ENCODE data around the gene YARS2.

Gene YARS2

DNA sequence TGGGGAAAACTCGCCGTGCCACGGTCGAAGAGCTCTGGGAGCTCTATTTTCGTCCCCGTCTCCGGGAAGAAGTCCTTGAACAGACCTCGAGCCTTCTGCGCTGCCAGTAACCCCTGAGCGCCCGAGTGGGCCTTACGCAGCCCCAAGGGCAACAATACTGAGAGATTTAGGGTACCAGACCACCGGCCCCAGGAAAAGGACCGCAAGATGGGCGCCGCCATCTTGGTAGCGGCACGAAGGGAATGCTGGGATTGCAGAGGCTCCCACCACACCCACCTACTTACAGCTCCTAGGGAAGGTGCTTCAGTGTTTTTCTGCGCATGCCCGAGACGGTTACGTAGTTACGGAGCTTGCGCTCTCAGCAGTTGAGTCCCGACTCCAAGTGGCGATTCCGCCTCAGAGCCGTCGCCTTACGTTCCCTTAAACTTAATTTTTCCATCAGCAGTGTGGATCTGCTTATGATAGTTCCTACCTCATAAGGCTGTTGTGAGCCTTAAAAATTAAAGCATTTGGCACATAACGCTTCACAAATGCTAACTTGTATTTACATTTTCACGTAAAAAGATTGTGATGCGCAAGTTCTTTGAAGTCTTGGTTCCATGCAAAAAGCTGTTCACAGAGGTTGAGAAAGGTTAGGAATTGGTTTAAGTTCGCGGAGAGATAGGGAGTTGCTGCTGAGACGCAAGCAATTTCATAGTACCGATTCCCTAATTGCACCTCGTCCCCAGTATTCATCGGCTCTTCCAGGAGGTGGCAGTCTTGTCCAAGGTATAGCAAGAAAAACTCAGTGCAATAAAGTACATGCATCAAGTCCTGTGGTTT lies at the start of gene YARS2:
Gene YARS2, minus strand, starts transcription at position 244 of the 822 bp plus-strand sequence. Its CDS starts 23 bp downstream, at position 221.
- peak; percentile 97 for DNase-seq

DNA sequence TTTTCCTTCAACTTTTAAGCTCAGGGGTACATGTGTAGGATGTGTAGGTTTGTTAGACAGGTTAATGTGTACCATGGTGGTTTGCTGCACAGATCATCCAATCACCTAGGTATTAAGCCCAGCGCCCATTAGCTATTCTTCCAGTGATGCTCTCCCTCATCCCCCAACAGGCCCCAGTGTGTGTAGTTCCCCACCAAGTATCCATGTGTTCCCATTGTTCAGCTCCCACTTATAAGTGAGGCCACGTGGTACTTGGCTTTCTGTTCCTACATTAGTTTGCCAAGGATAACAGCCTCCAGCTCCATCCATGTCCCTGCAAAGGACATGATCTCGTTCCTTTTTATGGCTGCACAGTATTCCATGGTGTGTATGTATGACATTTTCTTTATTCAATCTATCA lies 48.6 kb upstream of the YARS2 start:
- no peak for DNase-seq

DNA sequence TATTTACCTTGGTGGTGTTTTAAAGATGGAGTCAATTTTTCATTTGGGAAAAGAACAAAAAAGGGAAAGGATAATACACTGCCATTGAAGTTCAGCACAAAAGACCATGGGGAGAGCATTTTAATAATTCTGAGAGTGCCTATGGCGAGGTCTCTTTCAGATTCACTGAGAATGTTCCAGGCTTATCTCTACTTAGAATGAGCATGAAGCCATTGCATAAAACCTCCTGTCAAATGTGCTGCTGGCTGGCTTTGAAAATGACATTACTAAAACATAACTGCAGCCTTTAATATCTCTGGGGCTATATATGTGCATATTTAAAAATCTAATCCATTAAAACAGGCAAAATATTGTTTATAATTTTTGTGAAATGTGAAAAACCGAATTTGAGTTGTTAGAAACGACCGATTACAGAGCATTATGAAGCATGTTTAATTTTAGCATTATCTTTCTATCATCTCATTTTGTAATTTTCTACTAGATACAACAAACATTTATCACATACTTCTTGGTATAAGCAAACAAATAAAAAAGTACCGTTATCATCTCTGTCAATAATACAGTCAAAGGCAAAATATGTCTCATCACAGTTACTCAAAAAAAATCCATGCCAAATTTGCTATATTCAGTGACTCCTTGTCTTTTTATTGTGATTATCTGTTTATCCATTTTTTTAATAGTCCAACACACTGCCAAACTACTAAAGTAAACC lies 45.7 kb upstream of the YARS2 start:
- no peak for DNase-seq

DNA sequence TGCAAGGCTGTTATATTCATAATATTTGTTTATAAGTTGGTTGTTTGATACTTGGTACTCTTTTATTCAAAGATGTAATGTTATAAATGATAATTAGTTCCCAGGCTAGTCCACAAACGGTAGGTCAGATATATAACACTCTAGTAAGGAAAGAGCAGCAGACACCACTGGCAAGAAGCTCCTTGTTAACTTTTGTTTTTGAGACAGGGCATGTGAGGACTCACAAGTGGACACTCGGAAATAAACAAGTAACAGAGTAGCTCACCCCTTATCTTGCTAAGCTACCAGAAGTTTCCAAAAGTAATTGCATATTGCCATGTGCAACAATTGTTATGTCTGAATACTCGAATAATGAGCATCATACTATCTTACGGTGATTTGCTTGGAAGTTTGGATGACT lies 38.6 kb upstream of the YARS2 start:
- no peak for DNase-seq

DNA sequence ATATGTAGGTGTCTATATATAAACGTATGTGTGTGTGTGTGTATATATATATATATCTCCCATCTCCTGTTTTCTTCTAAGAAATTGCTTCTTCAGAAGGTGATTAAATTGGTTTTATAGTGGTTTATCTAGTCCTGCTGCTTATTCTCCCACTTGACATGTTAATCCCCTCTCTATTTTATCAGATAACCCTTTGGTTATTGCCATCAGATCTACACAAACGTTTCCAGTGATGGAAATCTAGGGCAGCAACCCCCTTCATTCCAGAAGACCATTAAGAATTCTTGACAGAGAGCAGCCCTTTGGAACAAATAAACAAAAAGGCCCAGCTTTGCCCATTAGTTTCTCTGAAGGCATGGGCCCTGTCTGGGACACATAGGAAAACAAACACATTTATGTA lies 34.2 kb upstream of the YARS2 start:
- DNase-seq, result no peak

DNA sequence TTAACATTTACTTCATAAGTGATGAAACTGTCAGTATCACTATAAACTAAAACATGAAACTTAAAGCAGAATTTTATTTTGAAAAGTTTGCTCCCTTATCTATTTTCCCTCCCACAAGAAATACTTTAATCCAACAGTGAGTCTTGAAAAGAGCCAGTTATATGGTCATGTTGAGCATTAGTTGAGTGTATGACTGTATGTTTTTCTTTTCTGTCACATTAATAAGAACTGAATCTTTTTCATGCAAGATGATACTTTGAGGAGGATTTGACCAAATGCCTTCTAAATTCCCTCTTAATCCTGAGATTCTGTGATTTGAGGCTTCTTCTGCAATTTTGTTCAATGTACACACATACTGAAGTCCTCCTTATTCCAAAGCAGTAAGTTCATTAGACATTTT lies 33.7 kb upstream of the YARS2 start:
- no peak for DNase-seq

DNA sequence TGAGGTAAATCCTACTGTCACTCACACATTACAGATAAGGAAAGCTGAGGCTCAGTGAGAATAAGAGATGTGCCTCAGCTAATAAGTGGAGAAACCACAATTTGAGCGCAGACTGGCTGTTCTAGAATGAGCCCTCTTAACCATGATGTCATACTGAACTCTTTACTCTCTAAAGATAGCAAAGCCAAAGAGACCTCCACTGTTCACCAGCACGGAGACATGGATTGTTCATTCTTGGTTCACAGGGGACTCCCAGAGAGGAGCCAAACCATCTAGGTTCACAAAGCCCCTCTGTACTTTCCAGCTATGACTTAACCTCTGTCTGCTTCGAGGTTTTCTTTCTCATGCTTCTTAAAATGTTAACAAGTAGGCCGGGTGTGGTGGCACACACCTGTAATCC lies 32.7 kb upstream of the YARS2 start:
- no peak for DNase-seq

DNA sequence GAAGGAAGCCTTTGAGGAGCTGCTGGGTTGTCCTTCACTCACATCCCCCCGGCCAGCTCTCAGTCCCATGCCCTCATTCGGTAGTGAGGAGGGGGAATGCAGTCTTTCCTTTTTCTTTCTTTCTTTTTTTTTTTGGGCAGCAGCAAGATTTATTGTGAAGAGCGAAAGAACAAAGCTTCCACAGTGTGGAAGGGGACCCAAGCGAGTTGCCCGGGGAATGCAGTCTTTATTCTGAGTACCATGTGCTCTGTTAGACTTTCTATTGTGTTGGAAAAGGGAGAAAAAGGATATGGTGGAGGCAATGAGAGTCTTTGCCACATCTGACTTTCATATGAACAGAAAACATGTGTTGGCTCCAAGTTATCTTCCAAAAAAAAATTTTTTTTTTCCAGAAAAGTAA lies 29.9 kb upstream of the YARS2 start:
- DNase-seq, result no peak

DNA sequence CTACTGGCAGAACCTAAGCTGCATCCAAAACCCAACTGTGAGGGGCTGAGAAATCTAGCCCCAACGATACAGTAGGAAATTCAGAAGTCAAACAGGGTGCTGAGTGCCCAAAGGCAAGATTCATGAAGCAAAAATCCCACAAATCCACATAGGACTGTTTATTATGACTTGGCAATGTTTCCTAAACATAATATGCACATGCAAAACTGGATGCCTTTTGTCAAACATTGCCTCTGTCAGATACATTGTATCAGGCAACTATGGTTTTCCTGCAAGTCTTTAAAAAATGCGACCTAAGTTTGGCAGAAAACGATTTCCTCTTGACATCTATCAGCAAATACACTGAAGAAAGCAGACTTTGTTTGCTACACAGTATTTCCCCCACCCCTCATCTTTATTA lies 27.3 kb upstream of the YARS2 start:
- DNase-seq, result no peak

DNA sequence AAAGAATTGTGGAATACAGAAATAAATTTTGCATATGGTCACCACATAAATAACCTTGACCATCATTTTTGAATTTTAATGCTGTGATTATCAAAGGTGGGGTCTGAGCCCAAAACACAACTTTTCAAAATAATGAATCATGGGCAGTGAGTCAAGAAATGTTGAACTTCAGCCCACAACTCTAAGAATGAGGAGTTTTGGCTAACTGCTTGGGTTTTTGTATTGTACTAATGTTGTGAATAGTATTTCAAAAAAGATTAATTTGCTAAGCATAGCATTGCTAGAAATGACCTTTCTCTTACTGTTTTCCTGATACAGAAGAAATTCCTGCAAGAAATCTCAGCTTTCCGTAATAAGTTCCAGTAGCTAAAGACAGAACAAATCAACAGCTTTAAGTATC lies 24.4 kb upstream of the YARS2 start:
- DNase-seq, result no peak

DNA sequence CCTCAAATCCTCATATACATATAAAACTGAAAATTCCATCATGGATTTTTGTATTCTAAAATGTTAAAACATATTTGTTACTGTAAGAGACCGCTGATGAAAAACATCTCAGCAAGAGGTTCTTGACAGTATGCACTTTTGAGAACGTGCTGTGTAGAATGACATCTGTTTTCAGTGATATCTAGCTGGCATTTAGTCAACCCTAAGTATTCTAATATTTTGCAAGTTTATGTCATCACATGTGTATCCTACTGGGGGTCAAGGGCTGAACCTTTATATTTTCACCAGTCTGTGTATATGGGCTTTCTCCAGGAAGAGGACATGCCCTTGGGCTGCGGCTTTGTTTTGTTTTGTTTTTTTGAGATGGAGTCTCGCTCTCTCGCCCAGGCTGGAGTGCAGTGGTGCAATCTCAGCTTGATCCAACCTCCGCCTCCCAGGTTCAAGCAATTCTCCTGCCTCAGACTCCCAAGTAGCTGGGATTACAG lies 22.0 kb upstream of the YARS2 start:
- DNase-seq, result no peak

DNA sequence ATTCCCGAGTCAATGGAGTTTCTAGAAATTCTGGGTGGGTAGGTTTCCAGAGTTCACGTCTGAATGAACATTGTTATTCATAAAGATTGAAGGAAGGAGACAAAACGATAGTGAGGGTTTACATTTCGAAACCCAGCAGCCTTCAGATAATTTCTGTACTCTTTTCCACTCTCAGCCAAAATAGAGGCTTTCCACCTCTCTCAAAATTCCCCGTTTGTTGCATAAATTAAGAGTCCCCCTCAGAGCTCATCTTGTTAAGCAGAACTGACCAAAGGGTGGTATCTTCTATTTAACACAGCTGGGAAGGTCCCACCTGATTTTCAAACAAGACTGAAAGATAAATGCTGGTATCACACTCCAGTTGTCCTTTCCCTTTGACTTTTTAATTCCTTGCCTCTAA lies 21.5 kb upstream of the YARS2 start:
- no peak for DNase-seq

DNA sequence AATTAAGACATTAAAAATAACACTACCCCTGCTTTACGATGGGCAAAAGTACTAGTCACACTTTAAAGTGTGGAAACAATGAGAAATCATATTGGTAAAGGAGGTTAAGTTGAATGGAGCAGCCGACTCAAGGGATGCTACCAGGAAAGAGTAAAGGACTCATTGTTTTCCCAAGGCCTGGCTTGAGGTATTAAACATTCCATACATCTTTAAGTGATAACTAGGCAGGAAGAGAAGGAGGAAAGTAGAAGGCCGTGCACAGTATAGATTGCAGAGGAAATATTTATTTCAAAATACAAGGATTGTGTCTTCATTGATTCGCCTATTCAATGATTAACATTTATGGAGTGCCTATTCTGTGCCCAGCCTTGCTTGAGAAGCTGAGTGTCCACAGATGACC lies 20.6 kb upstream of the YARS2 start:
- DNase-seq, result no peak

DNA sequence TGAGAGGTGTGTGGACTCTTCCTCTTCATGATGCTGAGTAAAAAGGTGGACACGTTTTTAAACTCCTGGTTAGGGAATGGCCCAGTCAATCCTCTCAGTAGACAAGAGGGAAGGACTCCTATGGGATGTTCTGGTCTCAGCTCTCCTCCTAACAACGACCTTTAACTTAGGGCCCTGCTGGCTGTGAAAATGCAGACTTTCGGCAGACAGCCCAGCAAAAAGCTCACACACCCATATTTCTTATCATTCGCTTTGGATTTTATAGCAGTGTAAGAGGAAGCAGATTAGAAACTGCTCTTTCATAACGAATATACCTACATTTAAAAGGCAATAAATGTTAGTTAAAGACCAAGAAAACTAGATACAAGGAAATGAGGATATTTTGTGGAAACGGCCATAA lies 18.0 kb upstream of the YARS2 start:
- DNase-seq, result no peak

DNA sequence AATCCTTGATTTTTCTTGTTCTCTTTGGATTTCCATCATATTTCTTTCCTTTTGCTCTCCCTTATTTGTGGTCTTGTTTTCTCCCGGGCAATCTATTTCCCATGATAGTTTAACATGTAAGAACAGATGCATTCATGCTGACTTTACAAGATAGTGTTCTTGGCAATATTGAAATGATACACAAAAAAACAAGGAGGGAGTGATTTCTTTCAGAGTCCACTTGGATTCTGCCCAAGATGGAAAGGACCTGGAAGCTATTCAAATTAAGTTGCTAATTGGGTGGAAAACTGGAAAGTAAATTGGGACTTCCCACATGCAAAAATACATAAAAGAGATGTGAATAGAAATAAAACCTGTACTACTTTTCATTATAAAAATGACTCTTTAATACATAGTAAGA lies 14.4 kb upstream of the YARS2 start:
- no peak for DNase-seq

DNA sequence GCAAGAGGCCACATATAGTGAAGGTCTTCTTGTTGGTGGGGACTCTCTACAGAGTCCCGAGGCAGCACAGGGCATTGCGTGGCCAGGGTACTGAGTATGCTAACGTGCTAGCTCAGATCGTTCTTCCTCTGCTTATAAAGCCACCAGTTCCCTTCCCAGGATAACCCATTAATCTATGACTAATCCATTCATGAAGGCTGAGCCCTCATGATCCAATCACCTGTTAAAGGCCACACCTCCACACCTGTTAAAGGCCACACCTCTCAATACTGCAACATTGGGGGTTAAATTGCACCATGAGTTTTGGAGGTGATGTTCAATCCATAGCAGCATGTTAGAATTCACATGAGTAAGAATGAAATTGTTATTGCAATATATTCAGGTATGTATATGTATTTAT lies 12.8 kb upstream of the YARS2 start:
- no peak for DNase-seq

DNA sequence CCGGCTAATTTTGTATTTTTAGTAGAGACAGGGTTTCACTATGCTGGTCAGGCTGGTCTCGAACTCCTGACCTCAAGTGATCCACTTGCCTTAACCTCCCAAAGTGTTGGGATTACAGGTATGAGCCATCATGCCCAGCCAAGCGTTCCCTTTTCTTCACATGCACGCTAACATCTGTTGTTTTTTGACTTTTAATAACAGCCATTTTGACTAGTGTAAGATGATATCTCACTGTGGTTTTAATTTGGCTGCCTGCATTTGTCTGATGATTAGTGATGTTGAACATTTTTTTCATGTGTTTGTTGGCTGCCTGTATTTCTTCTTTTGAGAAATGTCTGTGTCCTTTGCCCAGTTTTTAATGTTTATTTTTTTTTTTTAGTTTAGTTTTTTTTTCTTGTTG lies 10.2 kb upstream of the YARS2 start:
- DNase-seq, result no peak

DNA sequence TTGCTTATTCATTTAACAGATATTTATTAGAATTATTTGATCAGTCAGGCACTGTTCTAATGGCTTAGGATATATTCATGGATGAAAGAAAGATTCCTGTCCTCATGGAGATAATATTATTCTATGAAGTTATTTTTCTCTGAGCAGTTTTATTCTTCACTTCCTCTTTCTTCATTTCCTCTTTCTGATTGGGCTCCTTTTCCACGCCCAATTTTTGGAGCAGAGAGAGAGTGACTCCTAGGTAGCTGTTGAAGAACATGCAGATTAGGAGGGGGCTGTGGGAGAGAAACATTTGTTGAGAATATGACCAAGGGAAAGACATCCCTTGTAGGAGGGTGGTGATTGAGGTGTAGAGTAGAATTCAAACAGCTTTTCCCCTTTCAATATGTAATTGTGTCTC lies 6.0 kb upstream of the YARS2 start:
- DNase-seq, result no peak

DNA sequence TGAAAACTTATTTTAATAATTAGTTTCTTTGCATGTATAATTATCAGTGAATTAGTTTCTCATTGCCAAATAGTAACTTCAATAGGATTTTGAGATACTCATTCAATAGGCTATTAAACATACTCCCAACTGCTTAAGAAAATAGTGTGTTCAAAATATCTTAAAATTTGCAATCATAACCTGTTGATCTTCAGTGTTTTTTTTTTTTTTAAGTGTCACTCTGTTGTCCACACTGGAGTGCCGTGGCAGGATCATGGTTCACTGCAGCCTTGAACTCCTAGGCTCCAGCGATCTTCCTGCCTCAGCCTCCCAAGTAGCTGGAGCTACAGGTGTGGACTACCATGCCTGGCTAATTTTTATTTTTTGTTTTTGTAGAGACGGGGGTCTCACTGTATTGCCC lies 1.5 kb upstream of the YARS2 start:
- no peak for DNase-seq

DNA sequence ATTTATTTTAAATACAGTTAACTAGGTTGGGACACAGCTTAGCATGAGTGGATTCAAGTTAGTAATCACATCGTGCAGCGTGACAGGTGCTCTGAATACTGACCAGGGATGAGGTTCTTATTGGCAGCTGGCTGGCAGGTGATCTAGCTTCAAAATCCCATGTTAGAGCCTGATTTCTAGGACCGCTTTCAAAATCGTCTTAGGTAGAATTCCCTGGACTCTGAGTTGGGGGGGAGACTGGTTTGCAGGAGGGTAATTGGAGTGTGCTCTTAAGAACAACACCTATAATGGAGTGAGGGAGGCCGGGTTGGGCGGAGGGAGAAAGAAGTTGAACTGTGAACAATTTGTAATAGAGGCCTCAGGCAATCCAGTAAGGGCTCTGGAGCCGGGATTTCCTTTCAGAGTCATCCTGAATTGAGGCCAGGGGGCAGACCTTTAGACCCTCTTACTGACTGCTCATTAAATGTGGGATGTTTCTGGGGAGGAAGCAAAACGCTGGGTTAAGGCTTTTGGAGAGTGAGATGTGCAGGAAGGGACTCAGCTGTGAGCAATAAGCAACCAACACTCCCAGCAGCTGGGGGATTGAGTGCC lies 874 bp upstream of the YARS2 start:
- no peak for DNase-seq

DNA sequence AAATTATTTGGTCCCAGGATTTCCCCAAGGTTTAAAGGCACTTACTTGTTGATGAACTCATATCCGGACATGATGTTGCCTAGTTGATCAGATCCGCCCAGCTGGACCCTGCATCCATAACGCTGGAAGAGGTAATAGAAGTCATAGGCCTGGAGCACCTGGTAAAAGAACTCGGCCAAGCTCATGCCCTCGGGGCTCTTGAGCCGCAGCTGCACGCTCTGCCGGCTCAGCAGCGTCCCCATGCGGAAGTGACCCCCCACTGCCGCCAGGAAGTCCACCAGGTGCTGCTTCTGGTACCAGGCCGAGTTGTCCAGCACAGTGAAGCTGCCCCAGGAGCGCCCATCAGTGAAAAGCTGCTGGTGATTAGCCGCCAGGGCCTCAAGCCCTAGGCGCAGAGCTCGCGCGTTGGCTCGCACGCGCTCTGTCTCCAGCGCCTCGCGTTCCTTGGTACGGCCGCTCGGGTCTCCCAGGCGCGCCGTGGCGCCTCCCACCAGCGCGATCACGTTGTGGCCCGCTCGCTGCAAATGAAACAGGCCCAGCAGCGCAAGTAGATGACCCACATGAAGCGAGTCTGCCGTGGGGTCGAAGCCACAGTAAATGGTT lies 545 bp downstream of the YARS2 start:
- DNase-seq, result peak; percentile 69

DNA sequence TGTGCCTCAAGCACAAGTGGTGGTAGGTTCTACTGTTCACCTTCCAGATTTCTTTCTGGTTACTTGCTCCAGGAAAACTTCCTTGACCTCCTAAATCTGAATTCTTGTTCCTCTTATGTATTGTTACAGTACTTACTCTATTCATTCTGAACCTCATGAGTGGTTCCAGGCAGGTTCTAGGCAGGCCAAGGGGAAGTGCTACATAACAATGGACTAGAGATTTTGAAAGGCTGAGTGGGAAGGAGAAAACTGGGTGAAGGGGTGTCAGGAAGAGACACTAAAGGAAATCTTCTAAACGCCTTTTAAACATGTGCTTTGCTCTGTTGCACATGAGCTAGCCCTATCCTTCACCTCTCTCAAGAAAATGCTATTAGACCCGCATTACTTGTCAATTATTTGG lies 1.6 kb downstream of the YARS2 start:
- no peak for DNase-seq

DNA sequence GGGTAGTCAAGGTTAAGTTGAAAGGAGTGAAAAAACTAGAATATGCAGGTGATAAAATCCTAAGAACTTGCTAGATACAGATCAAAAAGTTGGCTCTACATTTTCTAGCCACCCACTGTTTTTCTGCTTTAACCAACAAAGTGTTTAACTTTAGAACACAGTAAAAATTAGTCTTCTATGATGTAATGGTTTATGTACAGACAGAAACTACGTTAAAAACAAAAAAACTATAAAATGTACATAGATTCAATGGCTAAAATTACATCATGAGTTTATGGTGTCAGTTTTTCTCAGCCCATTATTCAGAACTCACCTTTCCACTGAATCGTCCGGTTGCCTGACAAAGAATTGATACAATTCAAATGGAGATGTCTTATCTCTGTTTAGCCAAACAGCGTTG lies 2.1 kb downstream of the YARS2 start:
- no peak for DNase-seq

DNA sequence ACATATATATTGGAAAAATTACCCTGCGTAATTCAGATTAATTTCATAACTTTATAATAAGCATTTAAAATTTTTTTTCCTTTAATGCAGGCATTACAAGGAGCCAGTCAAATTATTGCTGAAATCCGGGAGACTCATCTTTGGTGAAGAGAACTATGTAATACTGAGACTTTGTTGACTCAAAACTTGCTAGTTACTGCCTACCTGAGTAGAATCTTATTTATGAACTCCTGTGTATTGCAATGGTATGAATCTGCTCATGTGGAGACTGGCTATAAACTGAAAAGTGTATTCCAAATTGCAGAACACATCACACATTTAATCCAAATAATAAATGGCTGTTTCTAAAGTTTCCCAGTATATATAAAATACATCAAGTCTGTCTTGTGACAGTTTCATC lies 12.4 kb downstream of the YARS2 start:
- no peak for DNase-seq

All from COR-L47 (cell line).